ENCODE results near the gene SNRPA.

GRCh38 chr19:40800339-40800996, 49.5 kb downstream of the SNRPA start:
- TF ChIP-seq CTCF (IDR thresholded peaks at IDR 0.05) (no peak), POLR2A (IDR thresholded peaks at IDR 0.05) (no peak), POLR2AphosphoS5 (IDR thresholded peaks at IDR 0.05; ENCODE audit: insufficient read depth in 1 of 2, low read depth in 1 of 2) (no peak)
